GM23338 (cell line): Measurements from ENCODE around the gene RPA3. TPM values are rescaled to one million over a fixed set of nuclear protein-coding genes. Genes with fewer than 3 reads are reported as not detected.

Source experiments
- ATAC-seq: fragments of 200-7000 bp; cut with Tn5 transposase; 3 replicates; pipeline ENCODE4 v1.9.1; 2020
- DNase-seq: peaks from one replicate; pipeline ENCODE4 v3.0.0-alpha.2; 2015; ENCODE audit warnings: low spot score
- H2AFZ ChIP-seq: fragments of 200-600 bp; sonication (generic); 2 replicates; pipeline ENCODE4 v1.8.0; 2016; ENCODE audit warnings: antibody characterized with exemption, mild to moderate bottlenecking, moderate library complexity
- H3F3A ChIP-seq: fragments of 200-600 bp; sonication (generic); replicated peaks from 2 replicates; pipeline ENCODE4 v1.8.0; 2017; ENCODE audit warnings: antibody characterized with exemption, mixed run types, low read depth
- H3K27ac ChIP-seq: fragments of 200-600 bp; sonication (generic); 2 replicates; pipeline ENCODE4 v1.6.1; 2016; ENCODE audit warnings: low read depth
- H3K27me3 ChIP-seq: fragments of 200-600 bp; sonication (generic); 2 replicates; pipeline ENCODE4 v1.8.0; 2016; ENCODE audit warnings: mild to moderate bottlenecking, mixed run types, moderate library complexity; ENCODE audit not compliant: insufficient read depth
- H3K36me3 ChIP-seq: fragments of 200-600 bp; sonication (generic); 2 replicates; pipeline ENCODE4 v1.8.0; 2016; ENCODE audit warnings: mild to moderate bottlenecking; ENCODE audit not compliant: insufficient read depth
- H3K4me1 ChIP-seq: fragments of 200-600 bp; sonication (generic); 2 replicates; pipeline ENCODE4 v1.8.0; 2016; ENCODE audit warnings: mild to moderate bottlenecking, moderate library complexity; ENCODE audit not compliant: insufficient read depth
- H3K4me2 ChIP-seq: fragments of 200-600 bp; sonication (generic); 2 replicates; pipeline ENCODE4 v1.7.1; 2017; ENCODE audit warnings: mixed run types
- H3K4me3 ChIP-seq: fragments of 200-600 bp; sonication (generic); 2 replicates; pipeline ENCODE4 v1.6.1; 2016; ENCODE audit warnings: mixed run types
- H3K79me2 ChIP-seq: fragments of 200-600 bp; sonication (generic); replicated peaks from 2 replicates; pipeline ENCODE4 v1.8.0; 2017; ENCODE audit warnings: mild to moderate bottlenecking; ENCODE audit not compliant: insufficient read depth
- H3K9me2 ChIP-seq: fragments of 200-600 bp; sonication (generic); 2 replicates; pipeline ENCODE4 v1.8.0; 2017; ENCODE audit not compliant: insufficient read depth
- H4K20me1 ChIP-seq: fragments of 200-600 bp; sonication (generic); replicated peaks from 2 replicates; pipeline ENCODE4 v1.8.0; 2017; ENCODE audit warnings: mild to moderate bottlenecking; ENCODE audit not compliant: insufficient read depth
- H3K27ac Mint-ChIP-seq: 2 replicates; pipeline ENCODE4 v1.8.0; 2020; ENCODE audit warnings: inconsistent platforms, mild to moderate bottlenecking, moderate library complexity, mixed read lengths
- H3K27me3 Mint-ChIP-seq: 3 replicates; pipeline ENCODE4 v1.8.0; 2022; ENCODE audit warnings: low read depth, mild to moderate bottlenecking, moderate library complexity, mixed read lengths, inconsistent platforms; ENCODE audit not compliant: insufficient read depth, poor library complexity
- H3K36me3 Mint-ChIP-seq: 3 replicates; pipeline ENCODE4 v1.8.0; 2021; ENCODE audit warnings: low read depth, mild to moderate bottlenecking, inconsistent platforms, moderate library complexity, mixed read lengths
- H3K4me1 Mint-ChIP-seq: 3 replicates; pipeline ENCODE4 v1.8.0; 2020; ENCODE audit warnings: mild to moderate bottlenecking, inconsistent platforms, mixed read lengths
- H3K4me3 Mint-ChIP-seq: 3 replicates; pipeline ENCODE4 v1.8.0; 2021; ENCODE audit warnings: moderate library complexity, mild to moderate bottlenecking, inconsistent platforms, mixed read lengths
- H3K9me3 Mint-ChIP-seq: 3 replicates; pipeline ENCODE4 v1.8.0; 2020; ENCODE audit warnings: moderate library complexity, mild to moderate bottlenecking, inconsistent platforms, mixed read lengths
- EZH2 ChIP-seq: fragments of 200-600 bp; sonication (generic); IDR thresholded peaks from one replicate; pipeline ENCODE4 v1.8.0; 2017; ENCODE audit warnings: antibody characterized with exemption, mild to moderate bottlenecking, low read depth; ENCODE audit not compliant: unreplicated experiment
- EZH2phosphoT487 ChIP-seq: fragments of 200-600 bp; sonication (generic); IDR thresholded peaks from one replicate; pipeline ENCODE4 v1.8.1; 2018; ENCODE audit warnings: antibody characterized with exemption; ENCODE audit not compliant: unreplicated experiment
- JUNB ChIP-seq: IDR thresholded peaks from one replicate; pipeline ENCODE4 v1.6.1; 2016; ENCODE audit warnings: antibody characterized with exemption; ENCODE audit not compliant: unreplicated experiment
- NANOG ChIP-seq: IDR thresholded peaks from 2 replicates; pipeline ENCODE4 v1.6.1; 2016; ENCODE audit warnings: antibody characterized with exemption, borderline replicate concordance
- POLR2AphosphoS5 ChIP-seq: IDR thresholded peaks from 2 replicates; pipeline ENCODE4 v1.6.1; 2016; ENCODE audit warnings: antibody characterized with exemption, low read depth
- REST ChIP-seq: IDR thresholded peaks from one replicate; pipeline ENCODE4 v1.6.1; 2018; ENCODE audit warnings: antibody characterized with exemption; ENCODE audit not compliant: unreplicated experiment
- ZNF114 ChIP-seq: fragments of 250-450 bp; sonication (Bioruptor Pico); IDR thresholded peaks from 2 replicates; pipeline ENCODE4 v1.5.0; 2020; ENCODE audit warnings: mild to moderate bottlenecking, moderate library complexity
- ZNF462 ChIP-seq: fragments of 250-450 bp; sonication (Bioruptor Pico); IDR thresholded peaks from 2 replicates; pipeline ENCODE4 v1.5.0; 2020; ENCODE audit warnings: mild to moderate bottlenecking, moderate library complexity
- polyA plus RNA-seq: library from polyadenylated mRNA; unstranded; fragments of >200 nt; fragmentation: Nextera tagmentation; extraction: Ambion mirVana; gene quantifications from 2 replicates; pipeline ENCODE4 v1.2.1, GENCODE V29; 2016
- total RNA-seq: library from RNA; depleted of rRNA; stranded (reverse); fragments of >200 nt; shearing (Covaris generic); gene quantifications from 2 replicates; pipeline ENCODE4 v1.2.3, GENCODE V29; 2014
- TF ChIP-seq, protein P1 (sequence below), 2 experiments: fragments of 200-600 bp in 1 of 2; sonication (generic) in 1 of 2; conservative IDR thresholded peaks; 2 replicates each; pipeline versions ENCODE4 v1.5.1 to v1.6.1; 2016 to 2017; ENCODE audit warnings: antibody characterized with exemption in 2 of 2, low read depth in 2 of 2, mild to moderate bottlenecking in 2 of 2, moderate library complexity in 1 of 2

Gene RPA3
- total and polyA plus RNA-seq, 2 experiments from 2014 or later: 74.9 to 287 TPM

GRCh38 chr7:7668706-7669105 is 49.7 kb downstream of the RPA3 start (continued):
- no peak for TF ChIP-seq ZNF462 (CRISPR knock-in tag)
- TF ChIP-seq EZH2: no peak
- no peak for TF ChIP-seq JUNB
- no peak for TF ChIP-seq POLR2AphosphoS5
- TF ChIP-seq ZNF114 (CRISPR knock-in tag): no peak
- no peak for TF ChIP-seq REST

GRCh38 chr7:7667187-7667586 is 51.2 kb downstream of the RPA3 start:
- Histone ChIP-seq H3K79me2 (peaks cover 8% of the 10 kb centered on the region; the same call in 1 of the 2 replicates), H3K36me3 (no peaks in the 10 kb centered on the region), H3K27ac (no peak overlapping the region), H3K4me1 (peaks cover 6% of the 10 kb centered on the region; the same call in 1 of the 2 replicates), H3F3A (no peaks in the 10 kb centered on the region), H3K9me2 (no peaks in the 10 kb centered on the region; the same call in 1 of the 2 replicates), H3K4me3 (no peak overlapping the region), H2AFZ (no peak overlapping the region), H3K4me2 (no peak overlapping the region), H3K27me3 (no peaks in the 10 kb centered on the region), H4K20me1 (no peaks in the 10 kb centered on the region)
- DNase-seq (no peak), ATAC-seq (no peak)
- Mint-ChIP-seq H3K4me1 (peaks cover 22% of the 10 kb centered on the region), H3K9me3 (no peaks in the 10 kb centered on the region), H3K27ac (no peak overlapping the region), H3K36me3 (no peaks in the 10 kb centered on the region), H3K4me3 (no peak overlapping the region), H3K27me3 (peaks cover 4% of the 10 kb centered on the region)
- TF ChIP-seq POLR2AphosphoS5 (no peak), NANOG (no peak), ZNF114 (CRISPR knock-in tag) (no peak), EZH2phosphoT487 (no peak), REST (no peak)
- TF ChIP-seq, protein P1, sequence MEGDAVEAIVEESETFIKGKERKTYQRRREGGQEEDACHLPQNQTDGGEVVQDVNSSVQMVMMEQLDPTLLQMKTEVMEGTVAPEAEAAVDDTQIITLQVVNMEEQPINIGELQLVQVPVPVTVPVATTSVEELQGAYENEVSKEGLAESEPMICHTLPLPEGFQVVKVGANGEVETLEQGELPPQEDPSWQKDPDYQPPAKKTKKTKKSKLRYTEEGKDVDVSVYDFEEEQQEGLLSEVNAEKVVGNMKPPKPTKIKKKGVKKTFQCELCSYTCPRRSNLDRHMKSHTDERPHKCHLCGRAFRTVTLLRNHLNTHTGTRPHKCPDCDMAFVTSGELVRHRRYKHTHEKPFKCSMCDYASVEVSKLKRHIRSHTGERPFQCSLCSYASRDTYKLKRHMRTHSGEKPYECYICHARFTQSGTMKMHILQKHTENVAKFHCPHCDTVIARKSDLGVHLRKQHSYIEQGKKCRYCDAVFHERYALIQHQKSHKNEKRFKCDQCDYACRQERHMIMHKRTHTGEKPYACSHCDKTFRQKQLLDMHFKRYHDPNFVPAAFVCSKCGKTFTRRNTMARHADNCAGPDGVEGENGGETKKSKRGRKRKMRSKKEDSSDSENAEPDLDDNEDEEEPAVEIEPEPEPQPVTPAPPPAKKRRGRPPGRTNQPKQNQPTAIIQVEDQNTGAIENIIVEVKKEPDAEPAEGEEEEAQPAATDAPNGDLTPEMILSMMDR (conservative IDR thresholded peaks at IDR 0.05; ENCODE audit: low read depth in 2 of 2): no peak
